GM18499 (cell line): ENCODE measurements around the gene MAPK8IP2.
"Not testable (repeated sequence)": the region's sequence is repeated elsewhere in the genome, so short reads cannot be mapped to it uniquely, and the experiment has no call there.

Experiments used
- ATAC-seq: cut with Tn5 transposase; IDR thresholded peaks from one replicate; pipeline ENCODE4 v1.9.1; 2021; ENCODE audit warnings: moderate number of reproducible peaks; ENCODE audit not compliant: insufficient read depth, unreplicated experiment

Gene MAPK8IP2

DNA sequence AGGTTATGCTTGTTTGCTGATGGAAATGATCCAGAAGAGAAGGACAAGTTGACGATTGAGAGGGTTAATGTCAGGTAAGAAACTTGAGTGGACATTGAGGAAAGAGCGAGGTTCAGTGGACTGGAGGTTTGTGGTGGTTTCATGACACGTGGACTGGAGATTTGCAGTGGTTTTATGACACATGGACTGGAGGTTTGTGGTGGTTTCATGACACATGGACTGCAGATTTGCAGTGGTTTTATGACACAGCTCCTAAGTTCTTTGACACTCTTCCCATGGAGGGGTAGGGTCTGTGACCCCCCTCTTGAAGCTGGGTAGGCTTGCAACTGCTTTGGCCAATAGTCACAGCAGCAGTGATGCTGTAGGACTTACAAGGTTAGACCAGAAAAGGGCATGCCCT lies 5.4 kb upstream of the MAPK8IP2 start:
- ATAC-seq = no peak

DNA sequence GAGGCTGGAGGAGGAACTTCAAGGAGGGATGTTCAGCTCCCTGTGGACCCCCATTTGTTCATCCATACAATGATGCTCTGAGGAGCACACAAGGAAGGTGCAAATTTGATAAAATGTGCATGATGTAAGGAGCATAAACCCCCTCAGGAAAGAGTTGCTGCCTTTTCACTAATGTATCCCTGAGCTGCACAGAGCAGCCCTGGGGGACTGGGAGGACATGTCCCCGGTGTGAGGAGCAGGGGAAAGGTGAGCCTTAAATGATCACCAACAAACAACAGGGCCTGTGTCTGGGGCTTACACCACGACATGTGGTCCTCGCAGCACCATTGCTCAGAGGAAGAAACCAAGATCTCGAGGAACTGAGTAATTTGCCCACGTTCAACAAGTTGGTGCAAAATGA lies 3.5 kb upstream of the MAPK8IP2 start:
- no peak for ATAC-seq

DNA sequence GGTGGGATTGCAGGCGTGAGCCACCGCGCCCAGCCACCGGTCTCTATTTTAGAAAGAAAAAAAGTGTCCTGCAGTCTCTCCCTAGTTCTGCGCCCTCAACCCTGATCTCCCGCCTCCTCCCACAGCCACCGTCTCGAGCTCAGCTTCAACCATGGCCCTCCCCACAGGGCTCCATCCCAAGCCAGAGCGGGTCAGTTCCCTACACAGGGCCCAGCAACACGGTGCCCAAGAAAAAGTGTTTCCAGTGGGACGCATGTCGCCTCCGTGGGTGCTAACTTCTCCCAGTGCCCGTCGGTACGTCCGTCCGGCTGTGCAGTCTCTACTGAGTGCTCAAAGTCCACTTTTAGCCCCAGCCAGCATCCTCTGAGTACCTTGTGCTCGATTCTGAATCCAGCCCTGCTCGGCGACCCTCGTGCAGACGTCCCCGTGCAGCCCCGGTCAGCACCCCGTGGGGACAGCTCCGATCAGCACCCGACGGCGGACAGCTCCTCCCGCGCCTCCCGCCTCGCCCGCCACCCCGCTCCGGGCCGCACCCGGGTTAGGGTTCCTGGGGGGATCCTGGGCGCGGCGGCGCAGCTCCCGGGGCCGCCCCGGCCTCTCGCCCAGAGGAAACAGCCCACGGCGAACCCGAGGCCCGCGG lies 657 bp upstream of the MAPK8IP2 start:
- no peak for ATAC-seq

DNA sequence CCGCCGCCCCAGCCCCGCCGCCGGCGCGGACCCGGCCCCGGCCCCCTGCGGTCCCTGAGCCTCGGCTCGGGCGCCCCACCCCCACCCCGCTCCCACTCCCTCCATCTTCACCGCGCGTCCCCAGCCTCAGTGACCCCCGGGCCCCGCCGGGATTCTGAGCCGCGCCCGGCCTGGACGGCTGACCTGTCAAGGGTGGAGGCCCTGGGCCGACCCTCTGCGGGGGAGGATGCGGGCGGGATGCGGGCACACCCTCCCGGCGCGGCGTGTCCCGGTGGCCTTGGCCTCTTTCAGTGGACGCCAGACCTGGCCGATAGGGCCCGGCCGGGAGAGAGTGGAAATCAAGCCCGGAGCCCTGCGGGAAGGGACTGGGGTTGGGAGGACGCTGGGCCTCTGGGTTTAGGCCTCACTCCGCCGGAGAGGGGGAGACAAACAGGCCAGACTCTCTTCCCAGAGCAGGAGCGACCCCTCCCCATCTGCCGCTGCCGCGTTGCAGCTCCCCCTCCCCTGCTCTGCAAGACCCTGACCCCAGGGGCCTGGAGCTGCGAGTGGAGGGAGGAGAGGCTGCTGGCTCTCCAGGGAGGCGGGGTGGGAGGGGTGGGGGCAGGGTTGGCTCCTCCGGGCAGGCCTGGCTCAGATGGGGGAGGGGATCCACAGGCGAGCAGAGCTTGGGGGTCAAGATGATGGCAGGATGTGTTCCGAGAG lies 525 bp downstream of the MAPK8IP2 start:
- ATAC-seq = no peak

DNA sequence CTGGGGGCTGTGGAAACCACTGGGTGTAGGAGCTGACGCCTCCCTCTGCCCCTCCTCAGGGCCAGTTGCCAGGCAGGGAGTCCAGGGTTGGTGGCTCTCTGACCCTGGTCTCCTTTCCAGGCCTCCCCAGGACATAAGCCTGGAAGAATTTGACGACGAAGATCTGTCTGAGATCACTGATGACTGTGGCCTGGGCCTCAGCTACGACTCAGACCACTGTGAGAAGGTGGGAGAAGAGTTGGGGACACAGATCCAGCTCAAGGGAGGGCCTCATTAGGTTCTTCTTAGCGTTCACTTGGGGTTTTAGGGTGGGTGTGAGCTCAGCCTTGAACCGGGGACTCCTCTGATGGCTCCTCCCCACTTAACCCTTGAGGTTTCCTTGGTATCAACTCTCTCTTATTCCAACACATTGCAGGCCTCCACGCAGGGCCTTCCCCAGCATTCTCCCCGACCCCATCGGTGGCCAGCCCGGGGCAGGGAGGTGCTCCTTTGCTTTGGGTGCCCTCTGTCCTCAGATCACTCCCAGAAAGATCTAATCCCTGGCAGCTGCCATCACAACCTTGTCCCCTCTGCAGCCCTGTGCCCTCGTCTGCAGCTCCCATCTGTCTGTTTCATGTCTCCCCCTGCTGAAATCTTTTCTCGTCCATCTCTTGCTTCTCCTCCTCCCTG lies 1.2 kb downstream of the MAPK8IP2 start:
- ATAC-seq = no peak

DNA sequence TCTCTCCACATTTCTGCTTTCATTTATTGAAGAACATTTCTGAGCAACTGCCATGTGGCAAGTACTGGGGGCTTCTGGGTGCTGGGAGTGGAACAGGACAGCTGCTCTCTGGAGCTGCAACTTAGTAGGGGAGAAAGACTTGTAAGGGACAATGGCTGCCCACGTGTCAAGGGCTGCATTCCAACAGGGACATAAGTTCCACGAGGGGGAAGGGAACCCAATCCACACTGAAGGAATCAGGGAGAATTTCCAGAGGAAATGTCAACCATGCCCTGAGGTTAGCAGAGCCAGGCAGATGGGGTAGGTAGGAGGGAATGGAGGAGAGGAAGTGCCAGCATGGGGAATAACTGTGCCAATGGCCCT lies 1.7 kb downstream of the MAPK8IP2 start:
- ATAC-seq = no peak

GRCh38 chr22:50603511-50604255 lies 3.1 kb downstream of the MAPK8IP2 start:
- no peak for ATAC-seq

DNA sequence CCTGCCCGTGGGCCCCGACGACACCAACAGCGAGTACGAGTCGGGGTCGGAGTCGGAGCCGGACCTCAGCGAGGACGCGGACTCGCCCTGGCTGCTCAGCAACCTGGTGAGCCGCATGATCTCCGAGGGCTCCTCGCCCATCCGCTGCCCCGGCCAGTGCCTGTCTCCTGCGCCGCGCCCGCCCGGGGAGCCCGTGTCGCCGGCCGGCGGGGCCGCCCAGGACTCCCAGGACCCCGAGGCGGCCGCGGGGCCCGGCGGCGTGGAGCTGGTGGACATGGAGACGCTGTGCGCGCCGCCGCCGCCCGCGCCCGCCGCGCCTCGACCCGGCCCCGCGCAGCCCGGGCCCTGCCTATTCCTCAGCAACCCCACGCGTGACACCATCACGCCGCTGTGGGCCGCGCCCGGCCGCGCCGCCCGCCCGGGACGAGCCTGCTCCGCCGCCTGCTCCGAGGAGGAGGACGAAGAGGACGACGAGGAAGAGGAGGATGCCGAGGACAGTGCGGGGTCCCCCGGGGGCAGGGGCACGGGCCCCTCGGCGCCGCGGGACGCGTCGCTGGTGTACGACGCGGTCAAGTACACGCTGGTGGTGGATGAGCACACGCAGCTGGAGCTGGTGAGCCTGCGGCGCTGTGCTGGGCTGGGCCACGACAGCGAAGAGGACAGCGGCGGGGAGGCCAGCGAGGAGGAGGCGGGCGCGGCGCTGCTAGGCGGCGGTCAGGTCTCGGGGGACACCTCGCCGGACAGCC lies 3.8 kb downstream of the MAPK8IP2 start:
- no peak for ATAC-seq

DNA sequence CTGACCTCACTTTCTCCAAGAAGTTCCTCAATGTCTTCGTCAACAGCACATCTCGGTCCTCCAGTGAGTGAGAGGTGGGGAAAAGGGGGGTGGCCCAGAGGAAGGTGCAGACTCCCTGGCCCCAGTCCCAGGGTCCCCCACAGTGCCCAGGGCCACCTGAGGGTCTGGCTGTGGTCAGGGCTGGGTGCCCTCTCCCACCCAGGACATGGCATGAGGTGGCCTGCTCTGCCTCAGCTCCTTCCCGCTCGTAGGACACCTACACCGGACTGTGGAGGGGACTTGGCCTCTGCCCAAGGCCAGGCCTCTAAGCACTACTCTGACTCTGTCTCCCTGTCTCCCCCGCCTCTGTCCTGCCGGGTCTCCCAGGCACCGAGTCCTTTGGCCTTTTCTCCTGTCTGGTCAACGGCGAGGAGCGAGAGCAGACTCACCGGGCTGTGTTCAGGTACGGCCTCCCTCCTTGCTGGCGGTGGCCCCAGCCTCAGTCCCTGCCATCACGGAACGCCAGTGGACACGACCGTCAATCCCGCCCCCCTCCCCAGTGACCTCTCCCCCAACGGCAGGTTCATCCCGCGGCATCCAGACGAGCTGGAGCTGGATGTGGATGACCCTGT lies 4.5 kb downstream of the MAPK8IP2 start:
- no peak for ATAC-seq

GRCh38 chr22:50605613-50606074 lies 5.1 kb downstream of the MAPK8IP2 start:
- ATAC-seq = no peak

- ATAC-seq = no peak
Measured at GRCh38 chr22:50606165-50606945, 5.8 kb downstream of the MAPK8IP2 start.

- no peak for ATAC-seq
Measured at GRCh38 chr22:50606946-50607658, 6.5 kb downstream of the MAPK8IP2 start.

DNA sequence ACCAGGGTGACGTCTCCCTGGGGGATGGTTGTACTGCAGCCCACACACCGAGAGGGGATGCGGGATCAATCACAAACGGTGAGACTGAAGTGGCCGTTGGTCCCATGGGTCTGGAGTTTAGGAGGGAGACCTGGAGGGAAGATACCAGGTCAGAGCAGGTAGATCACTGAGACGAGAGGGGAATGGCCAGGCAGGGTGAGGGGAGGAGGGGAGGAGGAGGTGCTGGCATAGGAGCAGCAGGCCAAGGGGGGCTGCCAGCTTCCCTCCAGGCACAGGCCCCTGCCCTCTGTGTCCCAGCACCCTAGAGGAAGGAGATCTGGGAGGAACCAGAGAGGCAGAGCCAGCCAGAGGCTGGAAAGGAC lies 7.0 kb downstream of the MAPK8IP2 start:
- no peak for ATAC-seq

DNA sequence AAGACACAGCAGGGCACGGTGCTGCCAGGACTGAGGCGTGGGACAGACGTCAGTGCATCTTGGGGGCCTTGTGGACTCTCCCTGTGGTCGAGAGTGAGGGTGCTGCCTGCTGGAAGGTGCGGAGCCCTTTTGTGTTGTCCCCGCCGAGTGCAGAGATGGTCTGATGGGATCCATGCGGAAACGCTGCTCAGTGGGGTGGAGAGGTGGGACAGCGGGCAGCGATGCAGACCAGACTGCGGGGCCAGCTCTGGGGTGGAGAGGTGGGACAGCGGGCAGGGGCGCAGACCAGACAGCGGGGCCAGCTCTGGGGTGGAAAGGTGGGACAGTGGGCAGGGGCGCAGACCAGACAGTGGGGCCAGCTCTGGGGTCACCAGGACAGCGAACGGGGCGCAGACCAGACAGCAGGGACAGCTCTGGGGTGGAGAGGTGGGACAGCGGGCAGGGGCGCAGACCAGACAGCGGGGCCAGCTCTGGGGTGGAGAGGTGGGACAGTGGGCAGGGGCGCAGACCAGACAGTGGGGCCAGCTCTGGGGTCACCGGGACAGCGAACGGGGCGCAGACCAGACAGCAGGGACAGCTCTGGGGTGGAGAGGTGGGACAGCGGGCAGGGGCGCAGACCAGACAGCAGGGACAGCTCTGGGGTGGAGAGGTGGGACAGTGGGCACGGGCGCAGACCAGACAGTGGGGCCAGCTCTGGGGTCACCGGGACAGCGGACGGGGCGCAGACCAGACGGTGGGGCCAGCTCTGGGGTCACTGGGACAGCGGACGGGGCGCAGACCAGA lies 7.7 kb downstream of the MAPK8IP2 start:
- not testable (repeated sequence) for ATAC-seq

- no peak for ATAC-seq
Measured at GRCh38 chr22:50608996-50609395, 8.4 kb downstream of the MAPK8IP2 start.

DNA sequence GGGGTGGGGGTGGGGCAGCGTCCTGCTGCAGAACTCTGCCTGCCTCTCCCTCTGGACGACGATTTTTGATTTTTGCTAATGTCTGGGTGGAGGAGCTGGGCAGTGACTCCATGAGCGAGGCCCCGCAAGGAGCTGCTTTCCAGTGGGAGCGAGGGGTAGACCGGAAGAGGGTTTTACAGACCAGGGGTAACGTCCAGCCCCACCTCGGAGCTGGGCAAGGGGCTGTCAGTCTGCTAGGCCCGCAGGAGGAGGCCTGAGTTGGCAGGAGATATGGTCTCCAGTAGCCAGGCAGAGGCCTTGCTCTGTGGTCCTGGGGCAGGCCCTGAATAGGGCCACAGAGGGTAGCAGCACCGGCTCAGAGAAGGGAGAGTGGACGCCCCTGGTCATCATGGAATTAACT lies 9.0 kb downstream of the MAPK8IP2 start:
- ATAC-seq = no peak

DNA sequence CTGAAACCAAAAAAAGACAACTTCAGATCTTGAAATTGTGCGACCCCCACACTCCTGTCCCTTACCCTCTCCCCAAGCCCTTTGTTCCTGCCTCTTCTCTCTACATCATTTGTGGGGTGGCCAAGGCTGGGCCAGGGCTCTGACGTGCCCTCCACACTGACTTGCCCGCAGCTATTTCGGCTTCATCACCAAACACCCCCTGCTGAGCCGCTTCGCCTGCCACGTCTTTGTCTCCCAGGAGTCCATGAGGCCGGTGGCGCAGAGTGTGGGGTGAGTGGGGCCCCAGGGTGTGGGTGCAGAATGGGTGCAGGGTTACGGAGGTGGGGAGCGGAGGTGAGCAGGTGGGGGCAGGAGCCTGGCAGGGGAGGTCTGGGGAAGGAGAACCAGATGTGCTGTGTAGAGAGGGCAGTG lies 9.5 kb downstream of the MAPK8IP2 start:
- ATAC-seq = no peak

DNA sequence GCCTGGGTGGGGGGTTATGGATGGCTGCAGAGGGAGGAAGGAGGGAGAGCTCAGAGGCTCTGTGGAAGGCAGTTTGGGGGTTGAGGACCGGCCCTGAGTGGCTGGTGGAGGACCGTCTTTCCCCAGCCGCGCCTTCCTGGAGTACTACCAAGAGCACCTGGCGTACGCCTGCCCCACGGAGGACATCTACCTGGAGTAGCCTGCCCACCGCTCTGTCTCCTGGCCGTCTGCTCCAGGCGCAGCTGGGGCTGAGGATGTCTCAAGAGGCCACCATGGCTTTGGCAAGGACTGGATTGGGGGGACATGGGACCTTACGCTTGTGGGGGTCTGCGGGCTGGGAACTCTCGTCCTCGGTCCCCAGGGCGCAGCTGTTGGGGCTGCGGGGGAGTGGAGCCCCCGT lies 10.0 kb downstream of the MAPK8IP2 start:
- ATAC-seq = no peak
